OCI-LY1 (cell line): ENCODE results near the gene HMX1.

Experiments
- H2AFZ ChIP-seq: fragments of 200-600 bp; sonication (generic), shearing (Covaris generic); 2 replicates; pipeline ENCODE4 v1.6.0; 2014; ENCODE audit warnings: antibody characterized with exemption, mild to moderate bottlenecking, low read length
- H3F3A ChIP-seq: fragments of 200-600 bp; sonication (generic), shearing (Covaris generic); 2 replicates; pipeline ENCODE4 v1.6.0; 2014; ENCODE audit warnings: mild to moderate bottlenecking, antibody characterized with exemption, low read length, moderate library complexity; ENCODE audit not compliant: insufficient read depth
- H3K27ac ChIP-seq: fragments of 200-600 bp; sonication (generic); 2 replicates; pipeline ENCODE4 v1.5.1; 2014; ENCODE audit warnings: low read length, mixed run types, mild to moderate bottlenecking, low read depth; ENCODE audit not compliant: poor library complexity, severe bottlenecking
- H3K27me3 ChIP-seq: fragments of 200-600 bp; sonication (generic); 2 replicates; pipeline ENCODE4 v1.6.0; 2014; ENCODE audit warnings: antibody characterized with exemption, mild to moderate bottlenecking, low read length, moderate library complexity; ENCODE audit not compliant: insufficient read depth
- H3K36me3 ChIP-seq: fragments of 200-600 bp; sonication (generic); 2 replicates; pipeline ENCODE4 v1.6.1; 2014; ENCODE audit warnings: mild to moderate bottlenecking, antibody characterized with exemption, low read length, moderate library complexity, mixed read lengths; ENCODE audit not compliant: insufficient read depth
- H3K4me1 ChIP-seq: fragments of 200-600 bp; sonication (generic); 2 replicates; pipeline ENCODE4 v1.5.1; 2014; ENCODE audit warnings: mild to moderate bottlenecking, low read length, moderate library complexity; ENCODE audit not compliant: insufficient read depth, severe bottlenecking
- H3K4me2 ChIP-seq: fragments of 200-600 bp; sonication (generic), shearing (Covaris generic); 2 replicates; pipeline ENCODE4 v1.6.1; 2014; ENCODE audit warnings: low read length
- H3K4me3 ChIP-seq: fragments of 200-600 bp; sonication (generic); 2 replicates; pipeline ENCODE4 v1.5.1; 2014; ENCODE audit warnings: low read length, low read depth, mild to moderate bottlenecking, mixed read lengths; ENCODE audit not compliant: poor library complexity, severe bottlenecking
- H3K79me2 ChIP-seq: fragments of 200-600 bp; shearing (Covaris generic); 2 replicates; pipeline ENCODE4 v1.6.1; 2016; ENCODE audit warnings: mixed run types, low read length, mixed read lengths; ENCODE audit not compliant: insufficient read depth
- H3K9ac ChIP-seq: fragments of 200-600 bp; sonication (generic), shearing (Covaris generic); 2 replicates; pipeline ENCODE4 v1.6.1; 2014; ENCODE audit warnings: mild to moderate bottlenecking, low read length, mixed read lengths
- H3K9me2 ChIP-seq: fragments of 200-600 bp; sonication (generic), shearing (Covaris generic); 2 replicates; pipeline ENCODE4 v1.6.1; 2014; ENCODE audit warnings: low read depth, mild to moderate bottlenecking, low read length, mixed read lengths
- H3K9me3 ChIP-seq: fragments of 200-600 bp; shearing (Covaris generic); 2 replicates; pipeline ENCODE4 v1.6.1; 2014; ENCODE audit warnings: low read length, mixed read lengths
- H4K20me1 ChIP-seq: fragments of 200-600 bp; sonication (generic), shearing (Covaris generic); 2 replicates; pipeline ENCODE4 v1.6.0; 2016; ENCODE audit warnings: mild to moderate bottlenecking, low read length; ENCODE audit not compliant: insufficient read depth
- EZH2 ChIP-seq: fragments of 200-600 bp; sonication (generic), shearing (Covaris generic); IDR thresholded peaks from 2 replicates; pipeline ENCODE4 v1.8.0; 2017; ENCODE audit warnings: borderline replicate concordance, mixed run types, mild to moderate bottlenecking, antibody characterized with exemption, low read length, moderate library complexity, mixed read lengths
- TF ChIP-seq, protein P1 (sequence below): fragments of 200-600 bp; sonication (generic), shearing (Covaris generic); IDR thresholded peaks from 2 replicates; pipeline ENCODE4 v1.5.1; 2017; ENCODE audit warnings: mild to moderate bottlenecking, antibody characterized with exemption, low read length, moderate library complexity, mixed read lengths

The HMX1 gene

GRCh38 chr4:8877780-8878040 is 6.1 kb upstream of the HMX1 start:
- no peak overlapping the region for H2AFZ ChIP-seq
- no peak overlapping the region for H3K4me2 ChIP-seq
- no peak overlapping the region for H3K9ac ChIP-seq
- no peaks in the 10 kb centered on the region for H3F3A ChIP-seq
- H3K9me2 ChIP-seq: no peaks in the 10 kb centered on the region
- TF ChIP-seq, protein P1, sequence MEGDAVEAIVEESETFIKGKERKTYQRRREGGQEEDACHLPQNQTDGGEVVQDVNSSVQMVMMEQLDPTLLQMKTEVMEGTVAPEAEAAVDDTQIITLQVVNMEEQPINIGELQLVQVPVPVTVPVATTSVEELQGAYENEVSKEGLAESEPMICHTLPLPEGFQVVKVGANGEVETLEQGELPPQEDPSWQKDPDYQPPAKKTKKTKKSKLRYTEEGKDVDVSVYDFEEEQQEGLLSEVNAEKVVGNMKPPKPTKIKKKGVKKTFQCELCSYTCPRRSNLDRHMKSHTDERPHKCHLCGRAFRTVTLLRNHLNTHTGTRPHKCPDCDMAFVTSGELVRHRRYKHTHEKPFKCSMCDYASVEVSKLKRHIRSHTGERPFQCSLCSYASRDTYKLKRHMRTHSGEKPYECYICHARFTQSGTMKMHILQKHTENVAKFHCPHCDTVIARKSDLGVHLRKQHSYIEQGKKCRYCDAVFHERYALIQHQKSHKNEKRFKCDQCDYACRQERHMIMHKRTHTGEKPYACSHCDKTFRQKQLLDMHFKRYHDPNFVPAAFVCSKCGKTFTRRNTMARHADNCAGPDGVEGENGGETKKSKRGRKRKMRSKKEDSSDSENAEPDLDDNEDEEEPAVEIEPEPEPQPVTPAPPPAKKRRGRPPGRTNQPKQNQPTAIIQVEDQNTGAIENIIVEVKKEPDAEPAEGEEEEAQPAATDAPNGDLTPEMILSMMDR: no peak
- TF ChIP-seq EZH2: no peak
- no peak overlapping the region for H3K27ac ChIP-seq
- H3K4me3 ChIP-seq: no peak overlapping the region
- H3K36me3 ChIP-seq: no peaks in the 10 kb centered on the region
- H3K79me2 ChIP-seq: no peaks in the 10 kb centered on the region
- H3K27me3 ChIP-seq: no peaks in the 10 kb centered on the region
- H4K20me1 ChIP-seq: no peaks in the 10 kb centered on the region
- no peaks in the 10 kb centered on the region for H3K4me1 ChIP-seq
- no peaks in the 10 kb centered on the region for H3K9me3 ChIP-seq

DNA sequence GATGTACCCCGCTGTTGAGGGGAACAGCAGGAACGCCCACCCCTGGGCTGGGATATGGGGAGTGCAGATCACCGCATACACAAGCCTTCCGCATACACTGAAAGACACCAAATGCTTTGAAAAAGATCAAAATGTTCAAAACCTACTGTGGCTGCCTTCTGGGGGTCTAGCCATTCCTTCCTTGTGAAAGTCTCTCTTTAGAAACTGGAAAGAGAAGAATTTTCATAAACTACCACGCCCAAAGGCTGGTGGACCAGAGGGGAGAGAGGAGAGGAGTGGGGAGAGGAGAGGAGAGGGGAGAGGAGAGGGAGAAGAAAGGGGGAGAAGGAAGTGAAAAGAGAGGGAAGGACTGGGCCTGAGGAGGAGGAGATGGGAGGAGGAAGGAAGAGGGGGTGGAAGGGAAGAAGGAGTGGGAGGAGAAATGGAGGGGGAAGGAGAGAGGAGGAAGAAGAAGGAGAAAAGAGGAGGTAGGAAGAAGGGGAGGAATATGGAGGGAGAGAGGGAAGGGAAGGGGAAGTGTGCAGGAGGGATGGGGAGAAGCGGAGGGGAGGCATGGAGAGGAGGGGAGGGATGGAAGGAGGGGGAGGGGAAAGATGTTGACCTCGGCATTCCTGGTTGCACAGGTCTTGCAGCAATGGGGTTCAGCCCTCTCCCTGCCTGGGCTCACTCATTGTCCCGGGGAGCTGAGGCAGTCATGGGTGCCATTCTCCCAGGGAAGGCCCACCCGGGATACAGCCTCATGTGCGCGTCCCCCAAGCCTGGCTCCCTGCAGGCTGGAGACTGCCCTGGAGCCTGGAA is 5.5 kb upstream of the HMX1 start:
- H3K4me2 ChIP-seq: no peak overlapping the region
- H3K9me2 ChIP-seq: no peaks in the 10 kb centered on the region
- H3K79me2 ChIP-seq: no peaks in the 10 kb centered on the region
- H3K27ac ChIP-seq: no peak overlapping the region
- no peaks in the 10 kb centered on the region for H3K36me3 ChIP-seq
- no peaks in the 10 kb centered on the region for H3K4me1 ChIP-seq
- H3K9me3 ChIP-seq: no peaks in the 10 kb centered on the region
- H3K27me3 ChIP-seq: no peaks in the 10 kb centered on the region
- no peaks in the 10 kb centered on the region for H3F3A ChIP-seq
- no peak overlapping the region for H3K9ac ChIP-seq
- H2AFZ ChIP-seq: no peak overlapping the region
- TF ChIP-seq, protein P1: no peak
- TF ChIP-seq EZH2: no peak
- H4K20me1 ChIP-seq: no peaks in the 10 kb centered on the region
- no peak overlapping the region for H3K4me3 ChIP-seq

DNA sequence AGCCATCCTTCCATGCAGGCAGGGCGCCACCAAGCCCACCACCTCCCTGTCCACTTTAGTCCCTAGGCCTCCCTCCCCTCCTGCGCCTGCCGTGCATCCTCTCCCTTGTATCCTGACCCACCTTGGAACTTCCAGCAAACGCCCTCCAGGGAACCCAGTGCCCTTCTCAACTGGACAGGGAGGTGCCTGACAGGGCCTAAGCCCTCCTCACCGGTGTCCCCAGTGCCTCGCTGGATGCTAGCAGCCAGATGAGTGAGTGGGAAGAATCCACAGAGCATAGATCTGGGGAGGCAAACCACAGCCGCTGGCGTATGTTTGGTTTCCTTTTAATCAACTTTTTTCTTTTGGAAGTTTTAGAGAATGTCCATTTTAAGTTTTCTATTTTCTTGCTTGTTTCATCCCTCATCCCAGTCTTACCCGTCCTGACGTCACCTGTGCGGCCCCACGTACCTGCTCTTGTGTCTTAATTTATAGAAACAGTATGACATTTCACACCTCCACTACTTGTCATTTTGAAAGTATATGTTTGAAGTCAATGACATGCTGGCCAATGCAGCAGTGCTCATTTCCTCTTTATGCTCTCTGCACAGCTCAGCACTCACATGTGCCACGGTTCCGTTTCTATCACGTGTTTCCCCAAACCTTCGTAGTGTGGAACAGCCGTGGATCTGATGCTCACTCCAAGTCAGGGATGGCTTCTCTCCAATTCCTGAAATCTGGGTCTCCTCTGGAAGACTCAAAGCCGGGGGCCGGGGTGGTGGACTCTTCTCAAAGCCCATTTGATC is 3.4 kb upstream of the HMX1 start:
- Histone ChIP-seq H3K9me2 (no peaks in the 10 kb centered on the region), H3K36me3 (no peaks in the 10 kb centered on the region), H3K79me2 (no peaks in the 10 kb centered on the region), H3K4me3 (no peak overlapping the region), H3K4me2 (no peak overlapping the region), H3K9ac (no peak overlapping the region), H3K27me3 (no peaks in the 10 kb centered on the region), H3F3A (no peaks in the 10 kb centered on the region), H3K9me3 (no peaks in the 10 kb centered on the region), H3K27ac (no peak overlapping the region), H4K20me1 (no peaks in the 10 kb centered on the region), H3K4me1 (no peaks in the 10 kb centered on the region), H2AFZ (no peak overlapping the region)
- TF ChIP-seq, protein P1: no peak
- no peak for TF ChIP-seq EZH2
